Epithelial cell of alveolus of lung (primary cell): ENCODE measurements around the gene BGLAP. TPM values are rescaled to one million over a fixed set of nuclear protein-coding genes. Genes with fewer than 3 reads are reported as not detected.

Source experiments
- total RNA-seq: library from RNA; depleted of rRNA; stranded (reverse); fragments of >200 nt; gene quantifications from 2 replicates; pipeline ENCODE4 v1.2.1, GENCODE V29; 2015

BGLAP gene
- total RNA-seq: 1.2 TPM in 1 of 2 replicates, not detected in the other

GRCh38 chr1:156241926-156242325 is at the start of gene BGLAP:
BGLAP (plus strand) TSS chr1:156242184; CDS start chr1:156242232, 48 bp downstream.

GRCh38 chr1:156193488-156194299 is 48.3 kb upstream of the BGLAP start, which contains the start of gene SLC25A44:
SLC25A44 (plus strand) TSS chr1:156194104; CDS start chr1:156199848, 5,744 bp downstream.

GRCh38 chr1:156212833-156213643 is 28.9 kb upstream of the BGLAP start, which contains the start of gene PMF1:
PMF1 (plus strand) TSS chr1:156213007; CDS start chr1:156213016, 9 bp downstream.

GRCh38 chr1:156247460-156248322 is 5.7 kb downstream of the BGLAP start, which contains the start of gene PAQR6:
PAQR6 (minus strand) TSS chr1:156248056; CDS start chr1:156246731, 1,325 bp downstream.

GRCh38 chr1:156282479-156283222 is 40.7 kb downstream of the BGLAP start, which contains the start of gene SMG5:
SMG5 (minus strand) TSS chr1:156282825; CDS start chr1:156282680, 145 bp downstream.

GRCh38 chr1:156284112-156284511 is 42.1 kb downstream of the BGLAP start, which contains the start of gene TMEM79:
TMEM79 (plus strand) TSS chr1:156284325; CDS start chr1:156285227, 902 bp downstream.

Other genes with a start within 250 kb of the BGLAP start
- 558 and 731 TPM in 2 replicates for gene SSR2, start 221.2 kb upstream of the BGLAP start, total RNA-seq
- 14.3 and 20.0 TPM in 2 replicates for gene UBQLN4, start 188.4 kb upstream of the BGLAP start, total RNA-seq
- 68.6 and 87.1 TPM in 2 replicates for gene LAMTOR2, start 187.4 kb upstream of the BGLAP start, total RNA-seq
- gene RAB25, start 181.0 kb upstream of the BGLAP start, total RNA-seq: 0.80 and 3.4 TPM in 2 replicates
- 7.0 and 15.8 TPM in 2 replicates for gene MEX3A, start 159.7 kb upstream of the BGLAP start, total RNA-seq
- 439 and 479 TPM in 2 replicates for gene LMNA, start 127.5 kb upstream of the BGLAP start, total RNA-seq
- gene SEMA4A, start 88.6 kb upstream of the BGLAP start, total RNA-seq: 0.65 and 0.88 TPM in 2 replicates
- 11.6 and 15.2 TPM in 2 replicates for gene SLC25A44, start 48.1 kb upstream of the BGLAP start, total RNA-seq
- gene PMF1, start 29.2 kb upstream of the BGLAP start, total RNA-seq: 53.4 and 80.4 TPM in 2 replicates
- gene PAQR6, start 5.9 kb downstream of the BGLAP start, total RNA-seq: 0.26 and 2.1 TPM in 2 replicates
- gene SMG5, start 40.6 kb downstream of the BGLAP start, total RNA-seq: 36.1 and 46.6 TPM in 2 replicates
- gene TMEM79, start 42.1 kb downstream of the BGLAP start, total RNA-seq: 2.5 and 6.6 TPM in 2 replicates
- gene GLMP, start 53.5 kb downstream of the BGLAP start, total RNA-seq: 82.5 and 103 TPM in 2 replicates
- 5.3 TPM in 1 of 2 replicates, not detected in the other for gene VHLL, start 57.1 kb downstream of the BGLAP start, total RNA-seq
- gene CCT3, start 96.1 kb downstream of the BGLAP start, total RNA-seq: 205 and 349 TPM in 2 replicates
- 0.65 TPM in 1 of 2 replicates, not detected in the other for gene TSACC, start 96.3 kb downstream of the BGLAP start, total RNA-seq
- gene RHBG, start 127.0 kb downstream of the BGLAP start, total RNA-seq: not detected in 2 replicates